GM12801 (cell line): ENCODE measurements around the gene OR2S2.

Source experiments
- CTCF ChIP-seq: IDR thresholded peaks from one replicate; pipeline ENCODE4 v1.5.1; 2011; ENCODE audit warnings: control low read depth; ENCODE audit not compliant: insufficient read length; ENCODE audit errors: extremely low read depth

OR2S2 gene

GRCh38 chr9:35993976-35994720 lies 36.2 kb upstream of the OR2S2 start:
- TF ChIP-seq CTCF: no peak

- TF ChIP-seq CTCF: no peak
Measured at GRCh38 chr9:35990155-35990554, 32.2 kb upstream of the OR2S2 start.

- no peak for TF ChIP-seq CTCF
Measured at GRCh38 chr9:35984021-35984420, 26.1 kb upstream of the OR2S2 start.

GRCh38 chr9:35981699-35982098 lies 23.7 kb upstream of the OR2S2 start:
- no peak for TF ChIP-seq CTCF

- TF ChIP-seq CTCF: no peak
Measured at GRCh38 chr9:35980289-35981011, 22.5 kb upstream of the OR2S2 start.

- TF ChIP-seq CTCF: no peak
Measured at GRCh38 chr9:35978792-35979191, 20.8 kb upstream of the OR2S2 start.

GRCh38 chr9:35976726-35977125 lies 18.8 kb upstream of the OR2S2 start:
- no peak for TF ChIP-seq CTCF
